SK-N-DZ (cell line): Measurements from ENCODE around the gene ARNT2.

ENCODE experiments used
- DNase-seq: peaks from one replicate; pipeline ENCODE4 v3.0.0-alpha.2; 2015; ENCODE audit warnings: low spot score

The ARNT2 gene

GRCh38 chr15:80441714-80442113 lies 37.5 kb downstream of the ARNT2 start:
- DNase-seq, result no peak

DNA sequence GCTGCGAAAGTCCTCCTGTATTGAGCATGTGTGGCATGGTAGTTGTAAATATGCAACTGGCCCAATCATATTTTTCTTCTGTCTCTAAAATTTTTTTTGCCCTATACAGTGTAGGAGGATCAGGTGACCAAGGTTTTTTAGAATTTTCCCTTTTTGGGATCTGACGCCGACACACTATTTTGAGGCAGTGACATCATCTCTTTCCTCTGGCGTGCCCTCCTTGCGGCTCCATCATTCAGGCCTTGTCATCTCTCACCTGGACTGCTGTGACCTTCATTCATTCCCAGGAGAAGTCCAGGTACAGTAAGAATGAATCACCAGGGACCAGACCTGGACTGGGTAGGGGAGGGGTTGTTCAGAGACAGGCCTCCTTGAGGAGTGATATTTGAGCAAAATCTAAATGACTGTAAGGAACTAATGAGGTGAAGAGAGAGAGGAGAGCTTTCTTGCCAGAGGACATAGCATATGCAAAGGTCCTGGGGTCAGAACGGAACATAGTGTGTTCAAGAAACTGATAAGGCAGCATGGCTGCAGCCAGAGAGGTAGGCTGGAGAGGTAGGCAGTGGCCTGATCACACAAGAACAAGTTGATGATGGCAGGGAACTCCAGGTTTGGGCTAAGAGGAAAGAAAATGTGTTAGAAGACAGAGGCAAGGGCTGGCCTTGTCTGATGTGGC lies 38.7 kb downstream of the ARNT2 start:
- DNase-seq, result no peak

DNA sequence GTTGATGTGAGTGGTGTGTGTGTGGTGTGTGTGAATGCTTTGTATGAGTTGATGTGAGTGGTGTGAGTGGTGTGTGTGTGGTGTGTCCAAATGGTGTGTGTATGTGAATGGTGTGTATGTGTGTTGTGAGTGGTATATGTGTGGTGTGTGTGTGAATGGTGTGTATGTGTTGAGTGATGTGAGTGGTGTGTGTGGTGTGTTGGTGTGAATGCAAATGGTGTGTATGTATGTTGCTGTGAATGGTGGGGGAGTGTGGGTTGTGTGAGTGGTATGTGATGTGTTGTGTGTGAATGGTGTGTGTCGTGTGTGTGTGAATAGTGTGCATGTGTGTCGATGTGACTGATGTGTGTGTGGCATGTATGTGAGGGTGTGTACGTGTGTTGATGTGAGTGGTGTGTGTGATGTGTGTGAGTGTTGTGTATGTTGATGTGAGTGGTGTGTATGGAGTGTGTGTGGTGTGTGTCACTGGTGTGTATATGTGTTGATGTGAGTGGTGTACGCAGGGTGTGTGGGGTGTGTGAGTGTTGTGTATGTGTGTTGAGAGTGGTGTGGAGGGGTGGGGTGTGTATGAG lies 40.6 kb downstream of the ARNT2 start:
- no peak for DNase-seq

DNA sequence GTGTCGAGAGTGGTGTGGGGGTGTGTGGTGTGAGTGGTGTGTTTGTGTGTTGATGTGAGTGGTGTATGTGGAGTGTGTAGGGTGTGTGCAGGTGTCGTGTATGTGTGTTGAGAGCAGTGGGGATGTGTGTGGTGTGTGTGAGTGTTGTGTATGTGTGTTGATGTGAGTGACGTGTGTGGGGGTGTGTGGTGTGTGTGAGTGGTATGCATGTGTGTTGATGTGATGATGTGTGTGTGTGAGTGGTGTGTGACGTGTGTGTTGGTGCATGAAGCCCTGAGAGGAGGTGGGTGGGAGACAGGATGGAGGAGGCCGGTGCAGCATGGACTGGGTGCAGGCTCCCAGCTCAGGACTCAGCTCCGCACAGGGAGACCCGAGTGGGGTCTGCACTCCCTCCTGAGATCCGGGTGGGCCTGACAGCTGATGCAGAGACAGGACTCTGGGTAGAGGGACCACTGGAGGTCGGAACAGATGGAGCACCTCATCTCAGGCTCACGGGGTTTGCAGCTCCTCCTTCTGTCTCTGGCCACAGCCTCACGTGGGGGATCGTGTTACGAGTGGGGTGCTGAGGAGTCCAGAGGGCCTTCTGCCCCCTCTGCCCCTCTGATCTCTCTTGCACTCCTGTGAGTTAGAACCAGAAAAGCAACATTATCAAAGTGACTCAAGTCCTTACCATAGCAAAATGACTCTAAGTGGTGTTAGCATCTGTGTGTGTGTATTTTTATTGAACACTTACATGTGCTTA lies 41.3 kb downstream of the ARNT2 start:
- DNase-seq, result peak; percentile 38

DNA sequence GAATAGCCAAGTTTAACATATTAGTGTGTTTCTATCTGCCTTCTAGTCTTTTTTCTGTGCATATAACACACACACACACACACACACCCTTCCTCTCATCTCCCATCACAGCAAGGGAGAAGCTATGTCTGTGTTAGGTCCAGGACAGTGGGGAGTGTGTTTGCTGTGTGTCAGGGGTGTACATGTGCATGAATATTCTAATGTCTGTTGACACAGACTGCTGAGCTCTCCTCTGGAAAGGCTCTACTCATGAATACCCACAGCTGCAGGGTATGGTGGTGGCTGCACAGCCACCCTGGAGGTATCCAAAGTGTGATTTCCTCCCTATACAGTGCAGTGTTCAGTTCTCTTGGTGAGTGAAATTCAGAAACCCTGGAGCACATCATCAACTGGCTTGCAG lies 42.9 kb downstream of the ARNT2 start:
- no peak for DNase-seq

DNA sequence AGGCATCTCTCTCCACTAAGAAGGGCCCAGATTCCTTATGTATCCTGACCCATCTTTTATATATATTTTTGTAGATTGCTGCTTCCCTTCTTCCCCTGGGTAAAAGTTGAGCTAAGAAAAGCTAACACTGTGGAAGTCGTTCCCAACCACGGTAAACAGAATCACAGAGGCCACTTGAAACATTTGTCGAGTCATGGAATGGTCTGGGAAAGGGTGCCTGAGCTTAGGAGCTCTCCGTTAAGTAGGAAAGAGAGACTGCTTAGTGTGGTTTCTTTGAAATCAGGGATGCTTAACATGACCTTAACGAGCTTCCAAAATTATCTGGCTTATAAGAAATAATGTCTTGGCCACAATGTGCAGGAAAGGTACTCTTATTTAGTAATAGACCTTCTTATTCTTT lies 45.6 kb downstream of the ARNT2 start:
- DNase-seq, result no peak

DNA sequence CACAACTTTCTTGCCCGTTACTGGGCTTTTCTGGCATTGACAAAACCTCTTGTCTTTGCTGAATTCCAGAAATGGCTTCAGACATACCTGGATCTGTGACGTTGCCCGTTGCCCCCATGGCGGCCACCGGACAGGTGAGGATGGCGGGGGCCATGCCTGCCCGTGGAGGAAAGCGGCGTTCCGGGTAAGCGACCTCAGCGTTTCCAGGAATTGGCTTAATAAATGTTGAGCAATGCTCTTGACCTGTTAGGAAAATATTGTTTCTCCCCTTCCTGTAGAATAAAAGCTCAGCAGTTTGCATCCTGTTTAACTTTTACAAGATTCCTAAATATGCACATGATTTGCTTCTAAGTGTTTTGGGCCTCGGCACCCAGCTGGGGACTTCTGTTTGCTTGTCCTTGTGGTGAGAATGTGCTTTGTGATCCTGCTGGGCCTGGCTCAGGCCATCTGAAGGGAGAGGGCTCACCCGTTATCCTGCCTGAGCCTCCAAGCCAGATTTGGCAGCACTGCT lies 46.7 kb downstream of the ARNT2 start:
- no peak for DNase-seq

DNA sequence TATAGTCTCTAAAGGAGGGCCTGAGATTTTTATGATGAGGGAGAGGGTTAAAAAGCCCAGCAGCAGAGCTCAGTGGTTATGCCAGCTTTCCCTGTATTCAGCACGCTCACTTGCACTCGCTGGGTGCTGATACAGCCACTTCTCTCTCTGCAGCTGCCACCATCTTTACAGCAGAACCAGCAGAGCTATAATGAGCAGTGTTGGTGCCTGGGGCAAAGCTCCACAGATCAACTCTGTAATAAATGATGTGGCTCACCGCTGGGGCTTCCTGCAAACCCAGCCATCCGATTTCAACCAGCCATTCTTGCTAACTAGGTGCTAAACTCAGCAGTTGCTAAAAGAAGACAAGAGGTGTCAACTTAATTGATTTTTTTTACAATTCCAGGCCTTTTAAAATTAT lies 48.0 kb downstream of the ARNT2 start:
- DNase-seq, result no peak

GRCh38 chr15:80455051-80455648 lies 51.0 kb downstream of the ARNT2 start:
- DNase-seq, result no peak

GRCh38 chr15:80455668-80456442 lies 51.7 kb downstream of the ARNT2 start:
- peak; percentile 57 for DNase-seq

DNA sequence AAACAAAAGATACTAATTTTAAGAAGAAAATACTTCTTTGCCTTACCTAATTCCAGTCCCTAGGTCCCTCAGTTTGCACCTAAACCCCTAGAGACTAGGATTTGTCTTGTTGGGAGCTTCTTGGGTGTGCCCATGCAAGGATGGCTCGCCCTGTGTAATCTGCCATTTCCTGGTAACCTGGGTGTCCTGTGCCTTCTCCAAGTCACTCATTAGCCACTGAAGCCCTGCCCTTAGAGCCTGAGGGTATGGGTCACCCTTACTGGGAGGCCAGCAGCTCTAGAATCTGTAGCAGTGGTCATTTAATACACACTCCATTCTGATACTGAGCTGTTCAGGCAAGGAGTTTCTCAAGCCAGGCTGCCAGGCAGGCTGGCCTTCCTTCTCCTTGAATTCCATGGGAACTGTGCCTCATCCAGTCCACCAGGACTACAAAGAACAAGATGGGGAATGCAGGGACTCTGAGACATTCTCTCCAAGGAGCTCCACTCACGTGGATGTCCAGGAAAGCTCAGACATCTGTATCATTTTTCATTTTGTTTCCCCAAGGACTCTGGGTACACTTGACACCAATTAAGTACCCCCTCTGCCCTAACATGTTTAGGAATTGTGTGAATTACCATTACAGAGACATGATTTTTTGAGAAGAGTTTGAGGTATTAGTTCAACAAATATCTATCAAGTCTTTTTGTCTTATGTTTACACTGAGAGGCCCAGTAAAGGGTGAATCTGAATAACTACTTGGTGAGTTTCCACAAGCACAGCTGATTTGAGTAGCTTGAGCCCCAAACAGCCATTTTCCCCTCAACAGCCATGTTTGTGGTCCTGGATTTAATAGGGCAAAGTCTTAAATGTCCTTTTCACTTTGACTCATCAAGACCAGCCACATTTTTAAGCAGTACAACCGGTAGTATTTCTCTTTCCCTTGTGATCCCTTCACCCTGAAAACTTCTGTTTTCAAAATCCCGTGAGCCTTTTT lies 52.6 kb downstream of the ARNT2 start:
- no peak for DNase-seq

DNA sequence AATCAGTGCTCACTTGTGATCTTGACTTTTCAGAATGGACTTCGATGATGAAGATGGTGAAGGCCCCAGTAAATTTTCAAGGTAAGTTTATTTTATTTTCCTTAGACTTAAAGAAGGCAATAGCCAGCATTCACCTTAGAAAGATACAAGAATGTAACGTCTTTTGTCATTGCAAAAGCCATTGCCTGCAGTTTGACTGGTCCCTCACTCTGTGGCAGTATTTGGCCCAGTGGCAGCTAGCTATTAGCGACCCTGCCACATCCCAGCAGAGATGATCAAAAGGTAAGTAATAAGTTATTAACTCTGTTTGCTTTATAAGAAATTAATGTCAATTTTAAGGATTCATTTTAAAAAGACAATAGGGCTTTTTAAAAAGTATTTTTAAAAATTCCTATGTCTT lies 53.7 kb downstream of the ARNT2 start:
- DNase-seq, result no peak

GRCh38 chr15:80458580-80458979 lies 54.4 kb downstream of the ARNT2 start:
- DNase-seq, result no peak

GRCh38 chr15:80459380-80459779 lies 55.2 kb downstream of the ARNT2 start:
- no peak for DNase-seq

DNA sequence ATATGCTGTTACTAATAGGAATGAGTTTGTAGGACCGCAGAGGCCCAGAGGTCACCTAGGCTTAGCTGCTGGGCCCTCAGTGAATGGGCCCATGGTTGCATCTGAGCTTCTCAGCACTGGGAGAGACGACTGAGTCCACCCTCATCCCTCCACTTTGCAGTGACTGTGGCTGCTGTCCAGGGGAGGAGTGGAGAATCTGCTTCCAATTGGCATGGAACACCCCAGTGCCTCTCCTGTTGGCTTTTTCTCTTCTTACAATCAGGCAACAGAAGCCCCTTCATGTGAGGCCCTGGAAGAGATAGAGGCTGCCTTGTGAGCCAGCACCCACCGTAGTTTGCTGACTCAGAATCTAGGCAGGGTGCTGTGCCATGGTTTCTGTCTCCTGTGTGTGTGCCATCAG lies 55.6 kb downstream of the ARNT2 start:
- DNase-seq, result no peak

DNA sequence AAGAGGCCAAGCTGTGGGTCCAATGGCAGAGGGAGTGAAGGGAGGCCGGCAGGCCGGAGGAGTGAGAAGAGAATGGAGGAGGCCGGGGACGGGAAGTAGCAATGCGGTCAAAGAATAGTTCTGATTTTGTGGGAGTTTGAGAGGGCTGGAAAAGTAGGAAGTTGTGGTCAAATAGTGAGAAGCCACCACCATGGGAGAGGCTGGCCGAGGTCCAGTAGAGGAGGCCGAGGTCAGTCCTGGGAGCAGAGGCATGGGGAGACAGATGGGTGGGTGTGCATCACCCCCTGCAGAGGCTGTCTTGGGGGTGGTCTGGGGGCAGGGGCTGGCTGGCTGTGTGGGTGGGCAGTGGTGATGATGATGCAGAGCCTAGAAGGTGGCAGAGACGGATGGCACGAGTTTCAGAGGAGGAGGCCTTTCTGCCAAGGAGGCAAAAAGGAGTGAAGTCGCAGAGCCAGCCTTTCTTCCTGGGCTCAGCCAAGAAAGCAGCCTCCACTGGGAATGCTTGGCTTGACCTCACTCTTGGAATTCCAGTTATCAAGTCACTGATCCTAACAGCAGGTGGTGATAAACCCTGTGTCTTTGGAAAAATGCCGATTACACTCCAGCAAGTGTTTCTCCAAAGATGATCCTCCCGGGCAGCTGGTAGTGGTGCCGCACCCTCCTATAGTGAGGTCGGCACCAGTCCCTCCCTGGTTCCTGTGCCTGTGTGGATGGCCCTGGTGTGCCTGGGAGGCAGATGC lies 57.3 kb downstream of the ARNT2 start:
- DNase-seq, result no peak

DNA sequence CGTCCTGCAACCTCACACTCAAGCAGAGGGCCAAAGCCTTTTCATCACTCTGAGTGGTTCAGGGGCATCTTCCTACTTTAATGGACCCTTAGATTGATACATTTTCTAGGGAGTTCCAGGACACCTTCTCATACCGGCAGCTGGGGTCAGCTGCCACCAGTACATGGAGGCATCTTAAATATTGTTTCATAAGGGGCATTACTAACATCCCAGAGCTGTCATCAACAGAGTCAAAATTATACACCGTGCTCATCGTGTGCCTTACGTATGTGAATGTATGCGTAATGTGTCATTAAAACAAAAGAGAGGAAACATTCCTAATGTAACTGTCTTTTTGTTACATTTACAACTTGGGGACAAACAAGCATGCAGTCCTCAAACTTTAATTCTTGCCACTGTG lies 57.9 kb downstream of the ARNT2 start:
- DNase-seq, result no peak

GRCh38 chr15:80462836-80463512 lies 58.8 kb downstream of the ARNT2 start:
- no peak for DNase-seq

DNA sequence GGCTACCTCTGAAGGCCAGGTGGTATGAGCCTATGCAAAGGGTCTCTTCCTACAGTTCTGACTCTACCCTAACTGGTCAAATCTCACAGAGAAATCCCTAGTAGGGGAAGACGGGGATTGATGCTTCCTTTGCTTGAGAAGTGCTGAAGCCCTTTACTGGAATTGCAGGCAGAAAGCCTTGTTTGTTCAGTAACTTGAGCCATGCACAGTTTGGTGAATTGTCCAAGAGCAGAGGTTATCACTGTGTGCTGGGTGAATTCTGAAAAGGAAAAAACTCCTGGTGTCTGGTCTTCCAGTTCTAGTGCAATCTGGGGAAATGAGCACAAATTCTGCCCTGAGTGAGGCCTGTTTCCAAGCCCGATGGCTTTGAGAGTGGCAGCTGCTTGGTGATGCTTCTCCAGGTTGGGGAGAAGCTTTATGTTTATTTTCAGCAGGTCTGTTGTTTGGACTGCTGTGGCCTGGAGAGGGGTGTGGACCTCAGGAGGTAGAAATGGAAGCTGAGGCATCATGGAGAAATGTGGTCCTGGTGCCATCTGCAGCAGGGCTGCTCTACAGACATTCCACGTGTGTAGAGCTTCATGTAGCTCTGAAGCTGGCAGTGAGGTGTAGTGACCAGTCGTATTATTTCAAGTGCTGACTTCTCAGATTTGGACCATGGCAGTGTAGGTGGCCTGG lies 60.9 kb downstream of the ARNT2 start:
- no peak for DNase-seq
